ENCODE results near the gene RAB11FIP2. TPM values are rescaled to one million over a fixed set of nuclear protein-coding genes. Genes with fewer than 3 reads are reported as not detected.

The RAB11FIP2 gene
- total RNA-seq, 3 donors from 2014 or later, result 26.5 to 36.4 (median 26.7) TPM

GRCh38 chr10:118034791-118035261 lies 11.9 kb downstream of the RAB11FIP2 start:
- no peaks in the 10 kb centered on the region for H3K36me3 ChIP-seq
- H3K4me1 ChIP-seq, result no peaks in the 10 kb centered on the region
- no peaks in the 10 kb centered on the region for H3K27me3 ChIP-seq
- H3K4me3 ChIP-seq, result no peak overlapping the region
- no peaks in the 10 kb centered on the region for H3K9me3 ChIP-seq
- no peak for DNase-seq (ENCODE audit: low spot score in 2 of 2)
- H3K27ac ChIP-seq, result no peak overlapping the region
- no peak for TF ChIP-seq CTCF (IDR thresholded peaks at IDR 0.05)
- TF ChIP-seq POLR2A (IDR thresholded peaks at IDR 0.05), result no peak
- TF ChIP-seq POLR2AphosphoS5 (IDR thresholded peaks at IDR 0.05), result no peak
- intact Hi-C loops (cut with DNase I; ENCODE audit: low total_unique reads), result no loop called here

- Histone ChIP-seq H3K4me3 (no peak overlapping the region), H3K36me3 (no peaks in the 10 kb centered on the region), H3K27ac (no peak overlapping the region), H3K9me3 (no peaks in the 10 kb centered on the region), H3K27me3 (no peaks in the 10 kb centered on the region), H3K4me1 (no peaks in the 10 kb centered on the region)
- no peak for DNase-seq (ENCODE audit: low spot score in 2 of 2)
- TF ChIP-seq CTCF (IDR thresholded peaks at IDR 0.05) (no peak), POLR2A (IDR thresholded peaks at IDR 0.05) (no peak), POLR2AphosphoS5 (IDR thresholded peaks at IDR 0.05) (no peak)
- intact Hi-C loops (cut with DNase I; ENCODE audit: low total_unique reads), result no loop called here
Observed at GRCh38 chr10:118033905-118034304, 12.8 kb downstream of the RAB11FIP2 start.

- no peak for DNase-seq (ENCODE audit: low spot score in 2 of 2)
- no peak overlapping the region for H3K27ac ChIP-seq
- TF ChIP-seq POLR2A (IDR thresholded peaks at IDR 0.05), result no peak
- no peak for TF ChIP-seq POLR2AphosphoS5 (IDR thresholded peaks at IDR 0.05)
- no peak for TF ChIP-seq CTCF (IDR thresholded peaks at IDR 0.05)
- H3K27me3 ChIP-seq, result no peaks in the 10 kb centered on the region
- H3K9me3 ChIP-seq, result no peaks in the 10 kb centered on the region
- intact Hi-C loops (cut with DNase I; ENCODE audit: low total_unique reads), result no loop called here
- H3K4me3 ChIP-seq, result no peak overlapping the region
- H3K36me3 ChIP-seq, result no peaks in the 10 kb centered on the region
- no peaks in the 10 kb centered on the region for H3K4me1 ChIP-seq
Observed at GRCh38 chr10:118032564-118032963, 14.2 kb downstream of the RAB11FIP2 start.

GRCh38 chr10:118031351-118032075 lies 15.2 kb downstream of the RAB11FIP2 start:
- Histone ChIP-seq H3K4me1 (no peaks in the 10 kb centered on the region), H3K27ac (no peak overlapping the region), H3K9me3 (no peaks in the 10 kb centered on the region), H3K27me3 (no peaks in the 10 kb centered on the region), H3K4me3 (no peak overlapping the region), H3K36me3 (no peaks in the 10 kb centered on the region)
- DNase-seq (ENCODE audit: low spot score in 2 of 2), result no peak
- intact Hi-C loops (cut with DNase I; ENCODE audit: low total_unique reads), result no loop called here
- TF ChIP-seq POLR2AphosphoS5 (IDR thresholded peaks at IDR 0.05) (no peak), CTCF (IDR thresholded peaks at IDR 0.05) (no peak), POLR2A (IDR thresholded peaks at IDR 0.05) (no peak)

GRCh38 chr10:118028619-118029018 lies 18.1 kb downstream of the RAB11FIP2 start:
- intact Hi-C loops (cut with DNase I; ENCODE audit: low total_unique reads), result no loop called here
- DNase-seq (ENCODE audit: low spot score in 2 of 2), result no peak
- no peak overlapping the region for H3K4me3 ChIP-seq

More at GRCh38 chr10:118028619-118029018, 18.1 kb downstream of the RAB11FIP2 start:
- no peak overlapping the region for H3K27ac ChIP-seq
- no peaks in the 10 kb centered on the region for H3K27me3 ChIP-seq
- H3K9me3 ChIP-seq, result no peaks in the 10 kb centered on the region
- TF ChIP-seq POLR2A (IDR thresholded peaks at IDR 0.05) (no peak), CTCF (IDR thresholded peaks at IDR 0.05) (no peak), POLR2AphosphoS5 (IDR thresholded peaks at IDR 0.05) (no peak)
- no peaks in the 10 kb centered on the region for H3K36me3 ChIP-seq
- no peaks in the 10 kb centered on the region for H3K4me1 ChIP-seq

Measured in breast epithelium (tissue), 4 donors.